Loucy (cell line): ENCODE data around the gene HSH2D.

Experiments
- EZH2phosphoT487 ChIP-seq: fragments of 200-600 bp; IDR thresholded peaks from 2 replicates; pipeline ENCODE4 v1.6.1; 2018; ENCODE audit warnings: antibody characterized with exemption, mild to moderate bottlenecking, moderate library complexity, borderline replicate concordance
- TF ChIP-seq, protein P1 (sequence below): fragments of 200-600 bp; sonication (generic); conservative IDR thresholded peaks from 2 replicates; pipeline ENCODE4 v1.5.1; 2014; ENCODE audit warnings: mild to moderate bottlenecking, antibody characterized with exemption, low read length

GRCh38 chr19:16190198-16190597 is 46.7 kb downstream of the HSH2D start:
- TF ChIP-seq EZH2phosphoT487 = no peak
- TF ChIP-seq, protein P1, sequence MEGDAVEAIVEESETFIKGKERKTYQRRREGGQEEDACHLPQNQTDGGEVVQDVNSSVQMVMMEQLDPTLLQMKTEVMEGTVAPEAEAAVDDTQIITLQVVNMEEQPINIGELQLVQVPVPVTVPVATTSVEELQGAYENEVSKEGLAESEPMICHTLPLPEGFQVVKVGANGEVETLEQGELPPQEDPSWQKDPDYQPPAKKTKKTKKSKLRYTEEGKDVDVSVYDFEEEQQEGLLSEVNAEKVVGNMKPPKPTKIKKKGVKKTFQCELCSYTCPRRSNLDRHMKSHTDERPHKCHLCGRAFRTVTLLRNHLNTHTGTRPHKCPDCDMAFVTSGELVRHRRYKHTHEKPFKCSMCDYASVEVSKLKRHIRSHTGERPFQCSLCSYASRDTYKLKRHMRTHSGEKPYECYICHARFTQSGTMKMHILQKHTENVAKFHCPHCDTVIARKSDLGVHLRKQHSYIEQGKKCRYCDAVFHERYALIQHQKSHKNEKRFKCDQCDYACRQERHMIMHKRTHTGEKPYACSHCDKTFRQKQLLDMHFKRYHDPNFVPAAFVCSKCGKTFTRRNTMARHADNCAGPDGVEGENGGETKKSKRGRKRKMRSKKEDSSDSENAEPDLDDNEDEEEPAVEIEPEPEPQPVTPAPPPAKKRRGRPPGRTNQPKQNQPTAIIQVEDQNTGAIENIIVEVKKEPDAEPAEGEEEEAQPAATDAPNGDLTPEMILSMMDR = no peak
